Fibroblast of skin of right biceps (primary cell): Measurements from ENCODE around the gene PKNOX2.

Source experiments
- DNase-seq: peaks from one replicate; pipeline ENCODE4 v3.0.0-alpha.2; 2013

PKNOX2 gene

DNA sequence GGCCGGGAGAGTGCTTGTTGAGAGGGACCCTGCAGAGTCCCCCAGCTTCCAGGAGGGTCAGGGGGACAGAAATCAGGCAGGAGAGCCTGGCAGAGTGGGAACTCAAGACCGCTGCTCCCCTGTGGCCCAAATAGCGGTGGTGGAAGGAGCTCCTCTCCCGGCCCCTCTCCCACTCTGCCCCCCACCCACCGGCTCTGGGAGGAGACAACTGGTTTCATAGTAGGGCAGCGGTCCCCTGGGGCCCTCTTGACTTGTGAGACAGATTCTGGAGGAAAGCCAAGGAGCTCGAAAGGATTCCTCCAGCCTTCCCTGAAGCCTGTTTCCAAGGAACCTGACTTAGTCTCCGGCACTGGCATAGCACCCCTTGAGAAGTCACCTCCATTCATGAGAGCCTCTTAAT lies 10.1 kb downstream of the PKNOX2 start:
- no peak for DNase-seq

- DNase-seq: no peak
Observed at GRCh38 chr11:125175166-125175565, 10.6 kb downstream of the PKNOX2 start.

- DNase-seq: no peak
Observed at GRCh38 chr11:125175896-125176575, 11.5 kb downstream of the PKNOX2 start.

DNA sequence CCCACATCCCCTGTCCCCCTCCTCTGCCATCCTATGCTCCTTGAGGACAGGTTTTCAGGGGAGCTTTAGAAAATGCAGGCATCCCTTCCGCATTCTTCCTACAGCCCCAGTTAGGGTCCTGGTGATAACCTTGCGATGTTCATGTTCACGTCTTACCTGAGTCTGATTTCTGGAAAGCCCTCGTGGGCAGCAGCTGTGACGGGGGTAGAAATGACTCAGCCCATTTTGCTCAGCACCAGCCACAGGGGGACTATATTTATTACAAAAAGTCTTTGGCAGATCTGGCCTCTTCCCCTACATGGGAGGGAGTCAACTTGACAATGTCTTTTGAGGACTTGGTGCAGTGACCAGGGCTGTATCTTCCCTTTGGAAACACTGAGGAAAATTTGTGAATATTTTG lies 12.3 kb downstream of the PKNOX2 start:
- DNase-seq: no peak

GRCh38 chr11:125177543-125177942 lies 13.0 kb downstream of the PKNOX2 start:
- DNase-seq: no peak

DNA sequence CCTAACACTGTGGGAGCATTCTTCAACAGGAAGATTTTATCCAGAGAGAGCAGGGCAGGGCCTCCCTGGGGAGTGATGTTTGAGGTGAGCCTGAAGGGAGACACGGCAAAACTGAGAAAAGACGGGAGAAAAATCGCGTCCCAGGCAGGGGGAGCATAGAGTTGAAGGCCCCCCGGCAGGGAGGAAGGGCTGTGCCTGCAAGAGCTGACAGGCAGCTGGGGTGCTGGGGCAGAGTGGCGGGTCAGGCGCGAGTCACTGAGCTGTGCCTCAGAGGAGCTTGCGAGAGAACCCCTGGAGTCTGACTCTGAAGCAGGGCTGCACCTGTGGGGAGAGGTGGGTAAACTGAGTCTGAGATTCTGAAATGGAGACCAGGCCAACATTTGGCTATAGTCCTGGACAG lies 14.8 kb downstream of the PKNOX2 start:
- no peak for DNase-seq

DNA sequence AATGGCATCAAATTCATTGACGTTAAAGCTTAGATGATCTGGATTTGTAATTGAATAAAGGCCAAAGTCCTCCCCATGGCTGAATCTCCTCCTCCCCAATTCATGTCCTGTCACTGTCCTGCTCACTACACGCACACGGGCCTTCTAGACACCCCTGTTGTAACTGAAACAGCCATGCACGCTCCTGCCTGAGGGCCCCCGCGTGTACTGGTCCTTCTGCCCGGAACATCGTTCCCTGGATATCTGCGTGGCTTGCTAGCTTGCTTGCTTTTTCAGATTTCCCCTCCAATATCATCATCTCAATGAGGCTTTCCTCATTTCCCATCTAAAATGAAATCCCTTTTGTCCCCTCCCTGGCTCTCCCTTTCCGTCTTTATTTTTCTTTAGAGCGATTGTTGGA lies 15.3 kb downstream of the PKNOX2 start:
- no peak for DNase-seq

- DNase-seq: peak; percentile 34
Observed at GRCh38 chr11:125180413-125181305, 16.1 kb downstream of the PKNOX2 start.

GRCh38 chr11:125182573-125182972 lies 18.0 kb downstream of the PKNOX2 start:
- DNase-seq: no peak

DNA sequence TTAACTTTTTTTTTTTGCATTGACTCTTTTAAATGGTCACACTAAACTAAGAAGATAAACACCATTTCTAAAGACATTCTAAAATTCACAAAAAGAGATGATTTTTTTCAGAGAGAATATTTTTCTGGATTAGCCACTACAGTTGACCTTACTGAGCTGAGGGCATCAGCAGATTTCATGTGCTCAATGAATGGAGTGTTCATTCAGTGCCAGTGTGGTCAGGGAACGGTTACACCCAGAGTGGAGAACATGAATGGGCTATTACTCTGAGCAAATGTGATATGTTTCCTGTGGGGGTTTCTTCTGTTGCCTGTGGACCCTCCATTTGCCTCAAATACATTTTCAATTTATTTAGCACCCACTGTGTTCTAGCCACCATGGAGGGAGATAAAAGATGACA lies 19.1 kb downstream of the PKNOX2 start:
- no peak for DNase-seq

- DNase-seq: peak; percentile 14
Observed at GRCh38 chr11:125188021-125188420, 23.5 kb downstream of the PKNOX2 start.

DNA sequence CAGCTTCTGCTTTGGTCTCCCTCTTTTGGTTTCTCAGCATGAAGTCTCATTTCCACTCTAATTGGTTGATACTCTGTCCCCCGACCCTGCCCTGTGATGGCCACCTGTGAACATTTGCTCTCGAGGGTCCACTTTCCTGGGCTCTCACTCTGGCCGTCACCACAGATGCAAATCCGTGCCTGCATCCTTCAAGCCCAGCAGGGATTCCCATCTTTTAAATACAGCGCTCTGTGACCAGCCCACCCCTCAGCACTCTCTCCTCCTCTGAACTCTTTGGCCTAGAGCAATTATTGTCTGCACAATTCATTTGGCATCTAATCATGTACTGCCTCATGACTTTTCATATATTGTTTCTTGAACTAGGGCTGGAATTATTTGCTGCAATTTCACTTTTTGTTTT lies 26.0 kb downstream of the PKNOX2 start:
- no peak for DNase-seq

DNA sequence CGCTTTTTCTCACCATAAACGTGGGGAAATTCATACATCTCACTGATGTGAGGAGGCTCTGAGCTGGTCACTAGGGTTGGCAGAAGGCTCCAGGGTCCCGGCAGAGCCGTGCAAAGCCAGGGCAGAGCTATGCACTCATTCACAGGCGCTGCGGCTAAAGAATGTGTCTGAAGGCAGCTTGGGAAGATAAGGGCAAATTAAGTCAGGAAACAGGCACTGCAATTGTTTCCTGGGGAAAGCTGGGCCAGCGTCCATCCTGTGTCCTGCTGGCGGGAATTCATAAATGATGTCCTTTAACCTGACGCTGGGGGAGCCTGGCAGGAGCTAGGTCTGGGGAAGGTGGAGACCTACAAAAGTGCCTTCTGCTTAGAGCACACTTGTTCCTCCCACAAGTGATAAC lies 27.6 kb downstream of the PKNOX2 start:
- no peak for DNase-seq

DNA sequence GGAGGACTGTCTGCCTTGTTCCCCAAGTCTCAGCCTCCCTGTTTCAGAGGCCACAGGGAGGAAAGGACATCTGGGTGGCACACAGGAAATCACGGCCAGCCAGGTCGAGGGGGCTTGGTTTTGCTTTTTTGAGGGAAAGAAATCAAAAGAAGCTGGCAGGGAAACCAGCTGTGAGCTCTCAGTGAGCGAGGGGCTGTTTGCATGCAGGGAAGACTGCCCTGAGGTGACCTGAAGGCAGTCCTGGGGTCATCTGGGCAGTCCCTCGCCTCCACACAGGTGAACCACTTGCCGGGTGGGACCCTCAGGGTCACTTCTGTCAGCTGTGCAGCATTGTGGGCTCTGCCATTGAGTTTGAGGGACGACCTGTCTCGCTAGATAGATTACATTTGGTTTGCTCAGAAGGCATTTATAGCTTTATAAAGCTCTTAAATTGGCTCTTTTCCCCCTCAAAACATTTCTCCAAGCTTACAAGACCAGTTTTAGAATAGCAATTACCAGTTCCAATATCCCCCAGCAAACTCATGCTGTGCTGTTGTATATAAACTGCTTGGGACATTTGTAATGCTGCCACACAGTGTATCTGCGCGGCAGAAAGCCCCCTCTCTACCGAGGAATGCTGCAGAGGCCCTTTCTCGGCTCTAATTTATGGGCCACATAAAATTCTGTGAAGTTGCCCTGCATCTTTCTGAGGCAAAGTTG lies 28.3 kb downstream of the PKNOX2 start:
- DNase-seq: no peak

DNA sequence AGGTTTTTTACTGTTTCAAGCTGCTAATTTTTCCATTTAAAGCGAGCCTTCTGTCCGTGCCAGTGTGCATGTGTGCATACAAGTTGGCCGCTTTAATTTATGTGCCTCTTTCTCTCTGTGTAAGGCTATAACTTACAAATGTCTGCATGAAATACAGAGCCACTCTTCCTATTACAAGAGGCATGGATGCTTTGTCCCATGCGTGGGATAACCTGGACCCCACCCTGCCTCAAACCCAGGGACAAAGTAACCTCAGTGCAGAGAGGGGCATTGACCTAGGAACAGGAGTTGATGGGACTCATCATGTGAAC lies 28.8 kb downstream of the PKNOX2 start:
- no peak for DNase-seq

DNA sequence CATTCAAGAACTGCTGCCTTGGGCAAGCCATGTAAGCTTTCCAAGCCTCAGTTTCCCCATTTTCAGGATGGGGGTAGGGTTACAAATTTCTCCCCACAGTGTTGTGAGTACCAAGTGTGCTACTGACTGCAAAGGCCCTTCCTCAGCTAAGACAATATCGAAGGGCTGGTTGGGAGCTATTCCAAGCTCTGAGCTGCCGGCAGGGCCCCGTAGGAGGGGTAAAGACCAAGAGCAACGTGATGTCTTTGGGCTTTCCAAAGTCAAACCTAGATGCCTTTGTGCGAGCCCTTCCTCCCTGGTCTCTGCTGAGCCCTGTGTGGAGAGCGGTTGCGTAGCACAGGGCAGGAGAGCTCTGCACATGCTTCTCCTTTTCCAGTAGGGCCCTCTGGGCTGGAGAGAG lies 29.3 kb downstream of the PKNOX2 start:
- no peak for DNase-seq

- DNase-seq: no peak
Observed at GRCh38 chr11:125199915-125200314, 35.4 kb downstream of the PKNOX2 start.

GRCh38 chr11:125200441-125200840 lies 35.9 kb downstream of the PKNOX2 start:
- DNase-seq: no peak

- DNase-seq: no peak
Observed at GRCh38 chr11:125201525-125202141, 37.1 kb downstream of the PKNOX2 start.

GRCh38 chr11:125202362-125202880 lies 37.9 kb downstream of the PKNOX2 start:
- peak; percentile 27 for DNase-seq

DNA sequence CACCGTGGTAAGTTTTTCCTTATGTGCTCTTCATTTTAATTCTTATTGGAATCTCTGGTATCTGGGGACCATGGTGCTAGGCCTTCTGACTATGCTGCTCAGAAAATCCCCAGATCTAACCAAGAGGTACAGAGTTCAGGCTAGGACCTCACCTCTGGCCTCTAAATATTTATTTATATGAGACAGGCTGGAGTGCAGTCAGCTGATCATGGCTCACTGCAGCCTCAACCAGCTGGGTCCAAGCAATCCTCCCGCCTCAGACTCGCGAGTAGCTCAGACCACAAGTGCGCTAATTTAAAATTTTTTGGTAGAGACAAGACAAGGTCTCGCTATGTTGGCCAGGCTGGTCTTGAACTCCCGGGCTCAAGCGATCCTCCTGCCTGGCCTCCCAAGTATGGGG lies 38.4 kb downstream of the PKNOX2 start:
- no peak for DNase-seq

GRCh38 chr11:125207866-125208425 lies 43.4 kb downstream of the PKNOX2 start:
- DNase-seq: peak; percentile 65

- no peak for DNase-seq
Observed at GRCh38 chr11:125210066-125210465, 45.5 kb downstream of the PKNOX2 start.
